WTC11 (cell line): ENCODE results near the gene DEFB116. TPM values are rescaled to one million over a fixed set of nuclear protein-coding genes. Genes with fewer than 3 reads are reported as not detected.

Experiments
- ATAC-seq: fragments of 200-7000 bp; cut with Tn5 transposase; 2 replicates; pipeline ENCODE4 v1.10.0; 2021; ENCODE audit warnings: mild to moderate bottlenecking, moderate library complexity
- CTCF ChIA-PET: fragments of 300-600 bp; sonication (Branson Sonifier 250); formaldehyde crosslinking; loops from one replicate; lab custom pipeline; 2021; ENCODE audit warnings: antibody characterized with exemption; lab: Charles Lee
- POLR2A ChIA-PET: fragments of 350-600 bp; sonication (Branson Sonifier 250); formaldehyde crosslinking; loops from one replicate; lab custom pipeline; 2021; ENCODE audit warnings: antibody characterized with exemption; lab: Charles Lee
- DNase-seq: peaks from one replicate; pipeline ENCODE4 v3.0.0; 2021; ENCODE audit warnings: low spot score
- H3K27ac Mint-ChIP-seq: 2 replicates; pipeline ENCODE4 v1.8.0; 2021; ENCODE audit warnings: mixed read lengths
- H3K27me3 Mint-ChIP-seq: 2 replicates; pipeline ENCODE4 v1.8.0; 2021; ENCODE audit warnings: low read depth, mild to moderate bottlenecking, moderate library complexity, mixed read lengths
- H3K36me3 Mint-ChIP-seq: 2 replicates; pipeline ENCODE4 v1.8.0; 2021; ENCODE audit warnings: mixed read lengths
- H3K4me1 Mint-ChIP-seq: 2 replicates; pipeline ENCODE4 v1.8.0; 2022; ENCODE audit warnings: mixed read lengths
- H3K4me3 Mint-ChIP-seq: 2 replicates; pipeline ENCODE4 v1.8.0; 2021; ENCODE audit warnings: mild to moderate bottlenecking, moderate library complexity, mixed read lengths
- H3K9me3 Mint-ChIP-seq: 2 replicates; pipeline ENCODE4 v1.8.0; 2021; ENCODE audit warnings: mixed read lengths
- AR ChIP-seq: fragments of 250-450 bp; sonication (Bioruptor Pico); IDR thresholded peaks from 2 replicates; pipeline ENCODE4 v1.9.0; 2021; ENCODE audit warnings: mild to moderate bottlenecking
- ATF3 ChIP-seq: sonication (generic); formaldehyde crosslinking; conservative IDR thresholded peaks from 2 replicates; pipeline ENCODE4 v1.8.1; 2022; ENCODE audit warnings: mild to moderate bottlenecking, missing genetic modification reagents
- CTCF ChIP-seq: fragments of 200-600 bp; IDR thresholded peaks from 2 replicates; pipeline ENCODE4 v1.8.0; 2022; ENCODE audit warnings: antibody characterized with exemption
- EMX1 ChIP-seq: fragments of 250-450 bp; sonication (Bioruptor Pico); IDR thresholded peaks from 2 replicates; pipeline ENCODE4 v1.8.0; 2021; ENCODE audit warnings: mild to moderate bottlenecking
- ETV6 ChIP-seq: sonication (generic); formaldehyde crosslinking; IDR thresholded peaks from 2 replicates; pipeline ENCODE4 v1.8.1; 2022; ENCODE audit warnings: mild to moderate bottlenecking, missing genetic modification reagents
- FOXJ3 ChIP-seq: sonication (generic); formaldehyde crosslinking; IDR thresholded peaks from 2 replicates; pipeline ENCODE4 v1.9.0; 2021; ENCODE audit warnings: missing genetic modification reagents, mild to moderate bottlenecking, borderline replicate concordance
- FOXP4 ChIP-seq: sonication (generic); formaldehyde crosslinking; IDR thresholded peaks from 2 replicates; pipeline ENCODE4 v1.8.0; 2022; ENCODE audit warnings: mild to moderate bottlenecking, missing genetic modification reagents
- JUN ChIP-seq: sonication (generic); formaldehyde crosslinking; IDR thresholded peaks from 2 replicates; pipeline ENCODE4 v1.8.0; 2023; ENCODE audit warnings: mild to moderate bottlenecking, missing genetic modification reagents
- KAT7 ChIP-seq: sonication (generic); formaldehyde crosslinking; IDR thresholded peaks from 2 replicates; pipeline ENCODE4 v1.8.1; 2023; ENCODE audit warnings: missing genetic modification reagents, mild to moderate bottlenecking, borderline replicate concordance
- MAX ChIP-seq: sonication (generic); formaldehyde crosslinking; IDR thresholded peaks from 2 replicates; pipeline ENCODE4 v1.8.0; 2022; ENCODE audit warnings: mild to moderate bottlenecking, missing genetic modification reagents
- NR3C1 ChIP-seq: sonication (generic); formaldehyde crosslinking; conservative IDR thresholded peaks from 2 replicates; pipeline ENCODE4 v1.8.1; 2023; ENCODE audit warnings: low read depth, mild to moderate bottlenecking, missing genetic modification reagents
- PREB ChIP-seq: sonication (generic); formaldehyde crosslinking; IDR thresholded peaks from 2 replicates; pipeline ENCODE4 v1.8.1; 2022; ENCODE audit warnings: mild to moderate bottlenecking, missing genetic modification reagents, moderate library complexity, borderline replicate concordance
- STAT6 ChIP-seq: sonication (generic); formaldehyde crosslinking; conservative IDR thresholded peaks from 2 replicates; pipeline ENCODE4 v1.8.1; 2023; ENCODE audit warnings: mild to moderate bottlenecking, low read depth, missing genetic modification reagents, moderate library complexity
- TCF7 ChIP-seq: sonication (generic); formaldehyde crosslinking; IDR thresholded peaks from 2 replicates; pipeline ENCODE4 v1.8.0; 2022; ENCODE audit warnings: mild to moderate bottlenecking, low read depth, missing genetic modification reagents, moderate library complexity
- USF2 ChIP-seq: sonication (generic); formaldehyde crosslinking; IDR thresholded peaks from 2 replicates; pipeline ENCODE4 v1.8.1; 2023; ENCODE audit warnings: mild to moderate bottlenecking, missing genetic modification reagents, moderate library complexity
- ZBTB43 ChIP-seq: sonication (generic); formaldehyde crosslinking; IDR thresholded peaks from 2 replicates; pipeline ENCODE4 v1.8.1; 2023; ENCODE audit warnings: mild to moderate bottlenecking, missing genetic modification reagents
- ZNF219 ChIP-seq: sonication (generic); formaldehyde crosslinking; IDR thresholded peaks from 2 replicates; pipeline ENCODE4 v1.8.0; 2023; ENCODE audit warnings: missing genetic modification reagents, mild to moderate bottlenecking, borderline replicate concordance
- ZNF317 ChIP-seq: sonication (generic); formaldehyde crosslinking; IDR thresholded peaks from 2 replicates; pipeline ENCODE4 v1.8.1; 2023; ENCODE audit warnings: low read depth, mild to moderate bottlenecking, moderate library complexity, missing genetic modification reagents, borderline replicate concordance
- ZNF396 ChIP-seq: fragments of 250-450 bp; sonication (Bioruptor Pico); IDR thresholded peaks from 2 replicates; pipeline ENCODE4 v1.8.0; 2021; ENCODE audit warnings: mild to moderate bottlenecking, moderate library complexity, borderline replicate concordance
- ZNF416 ChIP-seq: fragments of 250-450 bp; sonication (Bioruptor Pico); IDR thresholded peaks from 2 replicates; pipeline ENCODE4 v1.9.0; 2021; ENCODE audit warnings: mild to moderate bottlenecking, inconsistent platforms
- ZNF671 ChIP-seq: fragments of 250-450 bp; sonication (Bioruptor Pico); IDR thresholded peaks from 2 replicates; pipeline ENCODE4 v1.8.0; 2021; ENCODE audit warnings: mild to moderate bottlenecking
- ZSCAN18 ChIP-seq: fragments of 250-450 bp; sonication (Bioruptor Pico); IDR thresholded peaks from 2 replicates; pipeline ENCODE4 v2.1.2; 2022; ENCODE audit warnings: mild to moderate bottlenecking, moderate library complexity
- total RNA-seq: library from RNA; stranded (reverse); gene quantifications from 3 replicates; pipeline ENCODE4 v1.2.3, GENCODE V29; 2021

The DEFB116 gene
- total RNA-seq, 1 experiment from 2014 or later = not detected

GRCh38 chr20:31355981-31356380 lies 47.6 kb upstream of the DEFB116 start (continued):
- TF ChIP-seq FOXP4 (CRISPR knock-in tag) = no peak
- TF ChIP-seq ETV6 (CRISPR knock-in tag) = no peak
- TF ChIP-seq JUN = no peak

- ChIA-PET CTCF (no interaction called here), POLR2A (no interaction called here)
- no peak for ATAC-seq
- no peak overlapping the region for H3K27ac Mint-ChIP-seq
- H3K27me3 Mint-ChIP-seq = 0 out of 2 replicates have a peak, but pooled peaks cover 4% of the 10 kb centered on the region
- no peak for TF ChIP-seq ZSCAN18 (CRISPR knock-in tag)
- no peak for TF ChIP-seq ZNF671 (CRISPR knock-in tag)
- no peak for TF ChIP-seq CTCF
- no peak for TF ChIP-seq ZNF396 (CRISPR knock-in tag)
- TF ChIP-seq AR (CRISPR knock-in tag) = no peak
- TF ChIP-seq ZNF416 (CRISPR knock-in tag) = no peak
- TF ChIP-seq ZNF219 = no peak
- no peak for TF ChIP-seq FOXJ3 (CRISPR knock-in tag)
- TF ChIP-seq ETV6 (CRISPR knock-in tag) = no peak
- TF ChIP-seq STAT6 (CRISPR knock-in tag) = no peak
- no peak for TF ChIP-seq TCF7 (CRISPR knock-in tag)
- TF ChIP-seq PREB (CRISPR knock-in tag) = no peak
- TF ChIP-seq ATF3 (CRISPR knock-in tag) = no peak
- TF ChIP-seq EMX1 (CRISPR knock-in tag) = no peak
- TF ChIP-seq USF2 (CRISPR knock-in tag) = no peak
- no peak for TF ChIP-seq ZNF317 (CRISPR knock-in tag)
- TF ChIP-seq NR3C1 (CRISPR knock-in tag) = no peak
- TF ChIP-seq ZBTB43 (CRISPR knock-in tag) = no peak
- TF ChIP-seq MAX = no peak
- TF ChIP-seq KAT7 = no peak
- no peak for DNase-seq
- H3K4me3 Mint-ChIP-seq = no peak overlapping the region
- H3K36me3 Mint-ChIP-seq = peaks cover 43% of the 10 kb centered on the region
- peaks cover 71% of the 10 kb centered on the region for H3K9me3 Mint-ChIP-seq
- H3K4me1 Mint-ChIP-seq = no peaks in the 10 kb centered on the region
These were observed 33.1 kb upstream of the DEFB116 start for GRCh38 chr20:31341470-31341869.
